ENCODE results near the gene C6orf62.
A peak's percentile ranks its signal among the peaks of the same experiment; 100 is the strongest.
"Not testable (repeated sequence)": the region's sequence is repeated elsewhere in the genome, so short reads cannot be mapped to it uniquely, and the experiment has no call there.

C6orf62 gene

DNA sequence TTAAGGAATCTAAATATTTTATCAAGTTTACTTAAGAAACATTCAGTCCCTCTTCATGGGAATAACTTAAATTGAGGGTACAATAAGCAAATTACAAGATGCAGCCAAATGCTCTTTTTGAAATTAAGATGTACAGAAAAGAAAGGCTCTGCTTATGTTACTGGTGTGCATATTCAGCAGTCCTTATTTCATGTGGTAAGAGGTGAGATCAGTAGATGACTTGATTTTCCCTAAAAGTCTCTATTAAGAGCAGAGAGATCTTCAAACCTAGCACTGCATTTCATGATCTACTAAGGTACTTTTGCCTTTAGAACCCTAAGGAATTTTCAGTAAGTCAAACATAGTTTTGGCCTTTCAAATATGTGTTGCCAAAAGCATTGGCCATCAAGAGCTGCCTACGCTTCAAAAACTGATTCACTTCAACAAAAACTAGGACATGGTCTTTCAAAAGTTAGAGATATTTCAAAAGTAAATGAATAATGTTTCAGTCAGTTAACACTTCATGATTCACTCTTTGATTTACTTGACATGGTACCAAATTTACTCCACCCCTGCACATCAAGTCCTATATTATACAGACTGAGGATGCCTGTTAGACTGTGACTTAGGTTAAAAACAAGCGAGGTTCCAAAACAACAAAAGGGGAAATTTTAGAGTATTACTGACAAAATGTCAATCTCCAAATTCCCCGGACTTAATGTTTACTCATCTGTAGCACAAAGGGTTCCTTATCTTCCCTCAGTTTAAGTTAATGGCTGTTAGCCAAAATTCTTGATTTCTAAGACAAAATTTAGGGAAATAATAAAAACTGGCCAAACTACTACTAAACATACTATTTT lies 19.2 kb downstream of the C6orf62 start:
- no peak for DNase-seq (ENCODE audit: low read depth in 2 of 2)

DNA sequence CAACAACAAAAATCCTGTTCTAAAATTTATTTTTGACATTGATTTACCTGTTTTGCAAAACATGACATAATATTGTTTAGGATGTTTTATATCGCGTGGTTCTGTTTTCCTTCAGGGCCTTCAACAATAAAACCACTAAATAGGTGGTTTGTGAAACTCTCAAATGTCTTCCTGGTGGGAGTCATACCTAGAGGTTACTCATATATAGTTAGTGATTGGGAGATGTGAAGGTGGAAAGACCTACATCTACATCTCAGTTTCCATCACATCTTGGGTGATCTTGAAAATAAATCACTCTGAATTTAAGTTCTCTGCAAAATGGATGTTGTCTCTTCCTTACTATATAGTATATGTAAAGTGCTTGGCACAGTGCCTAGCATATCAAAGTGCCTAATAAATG lies 22.9 kb downstream of the C6orf62 start:
- no peak for DNase-seq (ENCODE audit: low read depth in 2 of 2)

DNA sequence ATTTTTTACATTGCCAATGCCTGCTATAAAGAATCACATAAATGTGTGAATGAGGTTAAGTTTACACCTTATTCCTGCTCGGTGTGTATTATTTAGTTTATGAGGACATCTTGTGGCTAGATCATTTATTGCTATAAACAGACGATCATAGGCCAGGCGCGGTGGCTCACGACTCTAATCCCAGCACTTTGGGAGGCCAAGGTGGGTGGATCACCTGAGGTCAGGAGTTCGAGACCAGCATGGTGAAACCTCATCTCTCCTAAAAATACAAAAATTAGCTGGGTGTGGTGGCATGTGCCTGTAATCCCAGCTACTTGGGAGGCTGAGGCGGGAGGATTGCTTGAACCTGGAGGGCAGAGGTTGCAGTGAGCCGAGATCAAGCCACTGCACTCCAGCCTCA lies 23.3 kb downstream of the C6orf62 start:
- peak in 1 of 2 donors; percentile 17 for DNase-seq (ENCODE audit: low read depth in 2 of 2)

DNA sequence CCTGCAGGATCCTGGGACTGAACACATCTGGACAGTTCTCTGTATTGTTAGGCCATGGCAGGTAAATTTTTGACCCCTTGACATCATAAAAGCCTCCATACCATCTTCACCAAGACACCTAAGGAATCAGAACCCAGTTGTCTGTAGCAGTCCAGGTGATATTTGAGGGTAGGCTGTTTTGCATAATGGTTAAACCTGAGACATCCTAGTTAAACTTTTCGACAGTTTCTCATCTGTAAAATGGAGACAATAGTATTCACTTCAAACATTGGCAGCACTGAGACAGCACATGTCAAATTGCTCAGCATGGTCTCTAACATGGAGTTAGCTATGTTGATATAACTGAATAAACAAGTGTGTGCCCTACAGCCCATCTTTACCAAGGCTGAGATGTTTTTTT lies 24.8 kb downstream of the C6orf62 start:
- DNase-seq (ENCODE audit: low read depth in 2 of 2): no peak

DNA sequence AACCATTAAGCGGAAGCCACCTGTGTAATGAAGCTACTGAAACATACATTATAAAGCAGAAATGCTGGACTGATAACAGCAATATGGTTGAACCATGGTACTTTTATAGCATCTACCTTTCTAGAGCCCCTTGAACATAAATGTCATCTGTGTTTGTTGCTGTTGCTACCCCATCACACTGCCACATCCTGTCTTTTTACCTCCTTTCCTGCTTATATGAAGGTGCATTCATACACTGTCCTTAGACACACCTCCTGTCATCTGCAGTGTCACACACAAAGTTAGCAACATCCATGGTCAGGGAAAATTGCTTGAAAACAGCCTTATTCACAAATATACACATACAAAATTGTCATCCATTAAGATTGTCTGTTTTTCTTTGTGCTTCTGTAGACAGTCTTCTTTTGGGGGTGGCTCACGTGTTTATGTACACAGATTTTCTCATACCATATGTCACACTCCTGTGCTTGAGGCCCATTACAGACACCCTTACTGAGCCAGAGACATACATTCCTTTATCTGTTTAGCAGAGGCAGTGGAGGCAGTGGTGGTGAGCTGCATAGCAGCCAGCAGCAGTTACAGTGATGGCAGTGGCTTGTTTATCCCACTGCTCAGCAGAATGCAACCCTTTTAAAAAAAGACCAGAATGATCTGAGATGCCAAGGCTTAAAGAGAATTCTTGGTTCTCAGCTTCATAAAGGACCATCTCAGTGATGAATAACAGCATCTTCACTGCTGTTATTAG lies 25.9 kb downstream of the C6orf62 start:
- no peak for DNase-seq (ENCODE audit: low read depth in 2 of 2)

DNA sequence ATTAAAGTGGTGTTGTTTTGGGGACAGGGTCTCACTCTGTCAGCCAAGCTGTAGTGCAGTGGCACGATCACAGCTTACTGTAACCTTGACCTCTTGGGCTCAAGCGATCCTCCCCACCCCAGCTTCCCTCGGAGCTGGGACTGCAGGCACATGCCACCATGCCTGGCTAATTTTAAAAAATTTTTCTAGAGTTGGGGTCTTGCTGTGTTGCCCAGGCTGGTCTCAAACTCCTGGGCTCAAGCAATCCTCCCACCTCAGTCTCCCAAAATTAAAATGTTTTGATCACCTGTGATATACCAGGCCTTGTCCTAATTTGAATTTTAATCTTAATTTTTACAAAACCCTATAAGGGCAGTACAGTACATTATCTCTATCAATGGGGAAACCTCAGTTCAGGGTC lies 26.5 kb downstream of the C6orf62 start:
- DNase-seq (ENCODE audit: low read depth in 2 of 2): no peak

DNA sequence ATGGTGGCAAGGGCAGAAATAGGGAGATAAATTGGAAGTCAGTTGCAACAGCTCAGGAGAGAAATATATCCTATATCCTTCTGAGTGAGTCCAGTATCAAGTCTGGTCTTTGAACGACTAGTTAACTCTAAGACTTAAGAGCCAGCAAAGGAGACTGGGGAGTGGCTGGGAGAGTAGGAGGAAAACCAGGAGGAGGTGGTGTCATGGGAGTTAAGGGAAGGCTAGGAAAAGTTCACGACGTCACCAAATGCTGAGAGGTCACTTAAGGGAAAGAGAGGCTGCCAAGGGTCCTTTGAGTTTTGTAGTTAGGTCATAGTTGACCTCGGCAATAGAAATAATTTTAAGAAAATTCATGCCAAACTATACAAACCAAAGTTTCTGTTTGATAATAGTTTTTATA lies 27.0 kb downstream of the C6orf62 start:
- no peak for DNase-seq (ENCODE audit: low read depth in 2 of 2)

DNA sequence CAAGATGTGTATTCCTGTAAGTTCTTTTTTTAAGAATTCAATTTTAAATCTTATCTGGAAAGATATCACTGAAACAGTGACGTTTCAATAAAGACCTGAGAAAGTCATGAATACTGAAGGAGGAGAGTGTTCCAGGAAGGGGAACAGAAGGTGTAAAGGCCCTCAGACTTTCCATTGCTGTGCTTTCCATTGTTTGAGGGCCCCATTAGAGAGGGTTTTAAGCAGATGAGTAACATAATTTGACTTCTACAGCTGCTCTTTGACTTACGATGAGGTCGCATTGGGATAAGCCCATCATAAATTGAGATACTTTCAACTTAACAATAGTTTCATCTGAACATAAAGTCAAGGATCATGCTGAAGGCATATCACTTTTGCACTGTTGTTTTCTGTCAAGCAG lies 27.4 kb downstream of the C6orf62 start:
- DNase-seq (ENCODE audit: low read depth in 2 of 2): no peak

DNA sequence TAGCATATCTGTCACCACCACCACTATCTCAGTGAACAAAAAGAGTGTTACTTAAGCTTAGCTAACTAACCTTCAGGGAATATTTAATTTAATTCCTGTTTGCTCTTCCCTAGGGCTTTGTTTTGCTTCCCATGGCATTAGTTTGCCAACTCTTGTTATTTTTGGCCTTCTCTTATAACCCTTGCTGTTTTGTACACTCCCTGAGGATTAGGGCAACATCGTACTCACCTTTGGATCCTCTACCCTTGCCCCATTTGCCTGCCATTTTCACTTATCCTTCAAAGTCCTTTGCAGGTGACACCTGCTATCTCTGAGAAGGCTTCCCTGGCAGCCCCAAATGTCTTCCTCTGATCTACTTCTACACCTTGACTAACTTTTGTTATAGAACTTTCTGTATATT lies 28.4 kb downstream of the C6orf62 start:
- DNase-seq (ENCODE audit: low read depth in 2 of 2): no peak

DNA sequence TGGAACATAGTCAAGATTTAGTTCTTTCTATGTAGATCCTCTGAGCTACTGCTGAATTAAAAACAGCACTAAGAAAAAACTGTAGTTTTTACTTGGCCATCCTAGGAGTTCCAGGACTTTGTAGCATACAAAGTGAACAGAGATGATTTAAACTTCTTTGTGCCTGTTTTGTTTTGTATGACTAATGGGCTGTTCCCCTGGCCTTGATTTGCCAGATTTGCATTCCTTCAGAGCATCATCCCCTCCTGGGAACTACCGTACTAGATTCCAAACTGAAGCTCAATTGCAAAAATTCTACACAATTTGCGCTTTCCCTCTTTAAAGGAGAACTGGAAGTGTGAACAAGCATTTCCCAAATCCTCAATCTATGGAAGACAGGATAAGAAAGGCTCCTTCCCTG lies 29.0 kb downstream of the C6orf62 start:
- DNase-seq (ENCODE audit: low read depth in 2 of 2): no peak

DNA sequence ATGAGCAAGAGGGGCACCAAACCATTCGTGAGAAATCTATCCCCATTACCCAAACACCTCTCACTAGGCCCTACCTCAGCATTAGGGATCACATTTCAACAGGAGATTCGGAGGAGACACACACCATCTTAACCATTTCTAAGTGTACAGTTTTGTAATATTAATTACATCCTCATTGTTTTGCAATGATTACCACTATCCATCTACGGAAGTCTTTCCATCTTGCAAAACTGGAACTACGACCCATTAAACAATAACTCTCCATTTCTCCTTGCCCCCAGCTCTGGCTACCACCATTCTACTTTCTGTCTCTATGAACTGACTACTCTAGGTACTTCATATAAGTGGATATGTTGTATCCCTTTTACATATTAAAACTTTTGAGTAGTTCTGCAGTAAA lies 32.0 kb downstream of the C6orf62 start:
- no peak for DNase-seq (ENCODE audit: low read depth in 2 of 2)

DNA sequence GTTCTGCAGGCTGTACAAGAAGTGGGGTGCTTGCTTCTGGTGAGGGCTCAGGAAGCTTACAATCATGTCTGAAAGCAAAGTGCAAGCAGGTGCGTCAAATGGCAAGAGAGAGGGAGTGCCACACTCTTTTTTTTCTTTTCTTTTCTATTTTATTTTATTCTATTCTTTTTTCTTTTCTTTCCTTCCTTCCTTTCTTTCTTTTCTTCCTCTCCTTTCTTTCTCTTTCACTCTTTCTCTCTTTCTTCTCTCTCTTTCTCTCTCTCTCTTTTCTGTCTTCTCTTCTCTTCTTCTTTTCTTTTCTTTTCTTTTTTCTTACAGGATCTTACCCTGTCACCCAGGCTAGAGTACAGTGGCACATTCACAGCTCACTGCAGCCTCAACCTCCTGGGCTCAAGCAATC lies 32.5 kb downstream of the C6orf62 start:
- DNase-seq (ENCODE audit: low read depth in 2 of 2): no peak

DNA sequence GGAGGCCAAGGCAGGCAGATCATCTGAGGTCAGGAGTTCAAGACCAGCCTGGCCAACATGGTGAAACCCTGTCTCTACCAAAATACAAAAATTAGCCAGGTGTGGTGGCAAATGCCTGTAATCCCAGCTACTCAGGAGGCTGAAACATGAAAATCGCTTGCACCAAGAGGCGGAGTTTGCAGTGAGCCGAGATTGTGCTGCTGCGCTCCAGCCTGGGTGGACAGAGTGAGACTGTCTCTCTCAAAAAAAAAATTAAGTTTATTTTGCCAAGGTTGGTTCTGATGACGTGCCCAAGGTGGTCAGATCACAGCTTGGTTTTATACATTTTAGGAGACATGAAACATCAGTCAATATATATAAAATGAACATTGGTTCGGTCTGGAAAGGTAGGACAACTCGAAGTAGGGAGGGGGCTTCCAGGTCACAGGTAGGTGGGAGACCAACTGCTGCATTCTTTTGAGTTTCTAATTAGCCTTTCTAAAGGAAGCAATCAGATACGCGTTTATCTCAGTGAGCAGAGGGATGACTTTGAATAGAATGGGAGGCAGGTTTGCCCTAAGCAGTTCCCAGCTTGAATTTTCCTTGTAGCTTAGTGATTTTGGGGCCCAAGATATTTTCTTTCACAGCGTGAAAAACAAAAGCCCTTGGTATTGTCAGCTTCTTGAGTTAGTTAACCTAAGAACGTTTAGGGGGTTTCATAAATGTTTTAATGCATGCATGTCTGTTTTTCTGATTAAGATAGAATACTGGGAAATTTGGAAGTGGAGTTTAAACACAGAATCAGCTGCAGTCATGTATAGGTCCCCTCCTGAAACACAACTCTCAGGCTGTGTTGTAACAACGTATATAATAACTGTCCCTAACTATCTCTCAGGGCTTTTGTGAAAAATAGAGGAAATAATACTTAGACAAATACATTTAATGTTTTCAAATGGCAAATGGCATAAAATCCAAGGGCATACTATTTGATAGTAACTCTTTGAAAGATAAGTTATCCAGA lies 35.4 kb downstream of the C6orf62 start:
- no peak for DNase-seq (ENCODE audit: low read depth in 2 of 2)

DNA sequence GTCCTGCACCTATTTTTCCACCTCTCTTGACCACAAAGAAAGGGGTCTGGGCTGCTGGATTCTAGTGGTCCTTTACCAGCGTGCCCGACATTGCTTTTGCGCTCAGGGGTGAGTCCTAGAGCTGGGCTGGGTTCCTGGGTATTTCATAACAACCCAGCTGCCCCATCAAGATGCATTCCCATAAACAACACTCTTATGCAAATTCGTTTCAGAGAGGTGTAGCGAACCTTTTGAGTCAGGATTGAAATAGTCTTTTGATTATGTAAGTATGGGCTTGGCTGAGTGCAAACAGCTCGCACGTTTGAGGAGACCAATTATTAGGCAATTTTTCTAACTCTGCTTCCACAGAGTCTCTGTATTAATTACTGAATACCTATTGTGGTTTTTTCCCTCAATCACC lies 38.4 kb downstream of the C6orf62 start:
- no peak for DNase-seq (ENCODE audit: low read depth in 2 of 2)

DNA sequence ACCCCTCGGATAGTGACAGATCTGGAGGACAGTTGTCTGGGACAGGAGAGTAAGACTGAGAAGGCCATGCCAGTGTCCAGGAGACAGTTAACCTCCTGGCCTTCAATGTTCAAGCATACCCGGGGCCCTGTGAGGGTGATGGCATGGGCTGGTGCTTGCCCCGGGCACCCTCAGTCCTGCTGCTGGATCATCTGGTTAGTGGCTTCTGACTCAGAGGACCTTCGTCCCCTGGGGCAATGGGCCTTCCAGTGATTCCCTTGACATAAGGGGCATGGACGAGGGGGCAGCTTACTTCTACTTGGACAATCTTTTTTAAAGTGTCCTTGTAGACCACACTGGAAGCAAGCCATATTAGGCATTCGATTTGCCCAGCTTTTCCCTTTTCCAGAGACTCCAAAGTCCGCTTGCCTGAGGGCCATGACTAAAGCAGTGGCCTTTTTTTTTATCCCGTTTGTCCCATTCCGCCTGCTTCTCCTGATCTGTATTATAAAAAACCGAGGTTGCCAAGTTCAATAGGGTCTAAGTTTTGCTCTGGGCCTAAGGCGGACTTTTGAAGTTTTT lies 40.1 kb downstream of the C6orf62 start:
- DNase-seq (ENCODE audit: low read depth in 2 of 2): not testable (repeated sequence)

DNA sequence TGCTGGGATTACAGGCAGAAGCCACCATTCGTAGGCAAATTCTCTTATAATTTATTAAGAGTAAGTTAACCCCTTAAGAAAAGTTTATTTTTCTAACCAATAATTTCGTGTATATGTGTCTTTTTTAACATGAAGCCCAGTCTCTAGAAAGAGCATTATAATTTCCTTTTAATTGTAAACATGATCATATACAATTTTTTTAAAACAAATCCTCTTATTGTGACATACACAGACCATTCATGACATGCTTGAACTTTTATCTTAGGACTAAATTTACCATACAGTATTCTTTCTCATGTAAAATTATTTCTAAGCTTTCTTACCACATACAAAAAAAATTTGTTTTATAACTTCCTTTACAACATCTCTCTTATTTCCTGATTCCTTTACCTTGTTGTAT lies 45.3 kb downstream of the C6orf62 start:
- no peak for DNase-seq (ENCODE audit: low read depth in 2 of 2)

DNA sequence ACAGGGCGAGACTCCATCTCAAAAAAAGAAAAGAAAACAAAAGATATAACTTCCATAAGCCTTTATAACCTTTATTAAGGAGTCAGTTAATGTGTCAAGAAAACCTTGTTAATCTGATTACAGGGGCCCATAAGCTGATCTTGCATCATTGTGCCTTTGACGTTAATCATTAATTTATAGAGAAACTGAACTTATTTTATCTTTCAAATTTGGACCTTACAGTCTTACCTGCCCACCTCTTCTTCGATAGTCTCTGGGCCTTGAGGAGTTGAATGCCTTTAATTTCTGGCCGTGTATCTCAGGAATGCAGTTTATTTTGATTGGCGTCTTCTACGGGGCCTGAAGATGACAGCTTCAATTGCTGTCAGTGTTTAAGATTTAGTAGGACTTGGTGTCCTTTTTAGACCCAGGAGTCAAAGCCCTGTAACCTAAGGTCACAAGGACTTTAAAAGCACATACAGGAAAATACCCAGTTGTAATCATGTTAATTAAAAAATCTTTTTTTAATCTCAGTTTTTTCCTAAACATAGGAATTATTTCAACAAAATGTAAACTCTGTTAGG lies 46.3 kb downstream of the C6orf62 start:
- DNase-seq (ENCODE audit: low read depth in 2 of 2): no peak

DNA sequence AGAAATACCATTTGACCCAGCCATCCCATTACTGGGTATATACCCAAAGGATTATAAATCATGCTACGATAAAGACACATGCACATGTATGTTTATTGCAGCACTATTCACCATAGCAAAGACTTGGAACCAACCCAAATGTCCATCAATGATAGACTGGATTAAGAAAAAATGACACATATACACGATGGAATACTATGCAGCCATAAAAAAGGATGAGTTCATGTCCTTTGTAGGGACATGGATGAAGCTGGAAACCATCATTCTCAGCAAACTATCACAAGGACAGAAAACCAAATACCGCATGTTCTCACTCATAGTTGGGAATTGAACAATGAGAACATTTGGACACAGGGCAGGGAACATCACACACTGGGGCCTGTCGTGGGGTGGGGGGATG lies 47.9 kb downstream of the C6orf62 start:
- DNase-seq (ENCODE audit: low read depth in 2 of 2): not testable (repeated sequence)

DNA sequence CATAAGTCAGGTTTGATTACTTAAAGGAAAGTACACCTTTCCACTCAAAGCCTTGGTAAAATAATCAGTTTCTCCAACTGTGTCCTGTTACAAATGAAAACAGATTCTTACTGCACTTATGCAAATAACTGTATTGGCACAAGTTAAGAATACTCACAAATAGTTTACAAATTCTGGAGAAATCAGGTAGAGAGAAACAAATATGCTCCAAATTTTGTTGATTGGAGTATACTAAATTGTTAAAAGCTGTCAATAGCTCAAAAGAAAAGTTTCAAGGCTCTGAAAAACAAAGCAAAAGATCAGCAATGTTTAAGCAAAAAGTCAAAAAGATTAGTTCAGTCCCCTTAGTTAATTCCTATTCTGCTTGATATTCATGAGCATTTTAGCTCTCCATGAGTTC lies 48.5 kb downstream of the C6orf62 start:
- not testable (repeated sequence) for DNase-seq (ENCODE audit: low read depth in 2 of 2)

DNA sequence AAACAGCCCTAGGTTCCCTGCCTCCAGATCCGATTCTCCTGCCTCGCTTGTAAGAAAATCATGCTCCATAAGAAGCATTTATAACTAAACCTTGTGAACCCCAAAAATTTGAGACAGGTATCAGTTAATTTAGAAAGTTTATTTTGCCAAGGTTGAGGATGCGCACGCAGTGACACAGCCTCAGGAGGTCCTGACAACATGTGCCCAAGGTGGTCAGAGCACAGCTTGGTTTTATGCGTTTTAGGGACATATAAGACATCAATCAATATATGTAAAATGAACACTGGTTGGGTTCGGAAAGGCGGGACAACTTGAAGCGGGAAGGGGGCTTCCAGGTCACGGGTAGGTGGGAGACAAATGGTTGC lies 50.0 kb downstream of the C6orf62 start:
- DNase-seq (ENCODE audit: low read depth in 2 of 2): no peak

Measured in stimulated activated CD8-positive, alpha-beta memory T cell treated with anti-CD3 and anti-CD28 coated beads, Interleukin-2, amount 100 ng/mL, for 48 hours (primary cell).